Head of caudate nucleus (tissue), 42 donors: ENCODE results near the gene PLAAT5.

Source experiments
- DNase-seq, 42 donors: peaks; one replicate each; pipeline versions ENCODE4 v3.0.0 to v3.0.0-alpha.2; 2020 to 2021; ENCODE audit warnings: mixed read lengths in 7 of 42
- intact Hi-C: fragments of 100-400 bp; cut with DNase I; formaldehyde crosslinking; loops from one replicate; pipeline ENCODE4 v1.15.0; 2022

Gene PLAAT5

GRCh38 chr11:63427971-63428508 lies 62.9 kb downstream of the PLAAT5 start:
- no peak for DNase-seq
- intact Hi-C loops: no loop called here

GRCh38 chr11:63417174-63417852 lies 73.7 kb downstream of the PLAAT5 start:
- intact Hi-C loops: no loop called here
- DNase-seq: no peak
